Measurements from ENCODE around the gene PDZD2.

GRCh38 chr5:32027093-32027716 is 388.3 kb downstream of the PDZD2 start:
- no peak for TF ChIP-seq POLR2A (IDR thresholded peaks at IDR 0.05)
- TF ChIP-seq, protein P1, sequence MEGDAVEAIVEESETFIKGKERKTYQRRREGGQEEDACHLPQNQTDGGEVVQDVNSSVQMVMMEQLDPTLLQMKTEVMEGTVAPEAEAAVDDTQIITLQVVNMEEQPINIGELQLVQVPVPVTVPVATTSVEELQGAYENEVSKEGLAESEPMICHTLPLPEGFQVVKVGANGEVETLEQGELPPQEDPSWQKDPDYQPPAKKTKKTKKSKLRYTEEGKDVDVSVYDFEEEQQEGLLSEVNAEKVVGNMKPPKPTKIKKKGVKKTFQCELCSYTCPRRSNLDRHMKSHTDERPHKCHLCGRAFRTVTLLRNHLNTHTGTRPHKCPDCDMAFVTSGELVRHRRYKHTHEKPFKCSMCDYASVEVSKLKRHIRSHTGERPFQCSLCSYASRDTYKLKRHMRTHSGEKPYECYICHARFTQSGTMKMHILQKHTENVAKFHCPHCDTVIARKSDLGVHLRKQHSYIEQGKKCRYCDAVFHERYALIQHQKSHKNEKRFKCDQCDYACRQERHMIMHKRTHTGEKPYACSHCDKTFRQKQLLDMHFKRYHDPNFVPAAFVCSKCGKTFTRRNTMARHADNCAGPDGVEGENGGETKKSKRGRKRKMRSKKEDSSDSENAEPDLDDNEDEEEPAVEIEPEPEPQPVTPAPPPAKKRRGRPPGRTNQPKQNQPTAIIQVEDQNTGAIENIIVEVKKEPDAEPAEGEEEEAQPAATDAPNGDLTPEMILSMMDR (IDR thresholded peaks at IDR 0.05 in 4 of 5, conservative IDR thresholded peaks at IDR 0.05 in 1 of 5): no peak

All from gastrocnemius medialis (tissue), 4 donors.